AG04449 (cell line): Measurements from ENCODE around the gene FAM120A.

ENCODE experiments used
- CTCF ChIA-PET: fragments of 350-600 bp; formaldehyde crosslinking; extraction: SDS; loops from one replicate; lab custom pipeline; 2021; ENCODE audit warnings: antibody characterized with exemption; lab: Yijun Ruan, JAX
- POLR2A ChIA-PET: fragments of 400-600, 350-600 bp; formaldehyde crosslinking; extraction: SDS; loops from one replicate; lab custom pipeline; 2020; ENCODE audit warnings: antibody characterized with exemption, inconsistent platforms; lab: Yijun Ruan, JAX
- DNase-seq: peaks from one replicate; pipeline ENCODE4 v3.0.0-alpha.2; 2010; ENCODE audit warnings: low read depth, low spot score
- H3K4me3 ChIP-seq: 2 replicates; pipeline ENCODE4 v1.5.1; 2011; ENCODE audit warnings: low read depth, mild to moderate bottlenecking, control low read depth, low read length
- CTCF ChIP-seq: IDR thresholded peaks from one replicate; pipeline ENCODE4 v1.5.1; 2011; ENCODE audit warnings: mild to moderate bottlenecking, moderate library complexity, low read length, control low read depth, inconsistent platforms; ENCODE audit not compliant: insufficient read depth; ENCODE audit errors: missing control alignments

The FAM120A gene

GRCh38 chr9:93572636-93573515 is 121.4 kb downstream of the FAM120A start:
- no peak for TF ChIP-seq CTCF
- H3K4me3 ChIP-seq, result no peak overlapping the region
- DNase-seq, result no peak
- ChIA-PET CTCF (no interaction called here), POLR2A (interaction anchor here (0.6 to 0.8 kb wide), 2 partner anchors 17 to 119 kb away, joined by 3 read pairs; no protein-coding TSS in a partner anchor)

- POLR2A ChIA-PET, result interaction anchor here (0.6 to 0.8 kb wide), 2 partner anchors 16 to 119 kb away, joined by 3 read pairs; no protein-coding TSS in a partner anchor
- CTCF ChIA-PET, result interaction anchor here (2.5 kb wide), 1 partner anchor 7 kb away, joined by 29 read pairs; no protein-coding TSS in a partner anchor
- H3K4me3 ChIP-seq, result no peak overlapping the region
- no peak for TF ChIP-seq CTCF
- DNase-seq, result no peak
These were observed 122.0 kb downstream of the FAM120A start for GRCh38 chr9:93573516-93573828.

GRCh38 chr9:93574091-93574899 is 122.8 kb downstream of the FAM120A start:
- H3K4me3 ChIP-seq, result no peak overlapping the region
- DNase-seq, result no peak
- TF ChIP-seq CTCF, result no peak
- CTCF ChIA-PET, result interaction anchor here (1.0 to 2.5 kb wide), 2 partner anchors 8 to 120 kb away, joined by 3 to 29 read pairs; no protein-coding TSS in a partner anchor
- POLR2A ChIA-PET, result interaction anchor here (0.6 to 1.4 kb wide), 3 partner anchors 8 to 120 kb away, joined by 3 to 5 read pairs (median 3); no protein-coding TSS in a partner anchor

GRCh38 chr9:93574900-93575795 is 123.7 kb downstream of the FAM120A start:
- ChIA-PET CTCF (interaction anchor here (0.6 to 2.5 kb wide), 3 partner anchors 9 to 121 kb away, joined by 3 to 29 read pairs (median 3); no protein-coding TSS in a partner anchor), POLR2A (interaction anchor here (1.1 to 1.4 kb wide), 2 partner anchors 8 to 9 kb away, joined by 5 to 14 read pairs; no protein-coding TSS in a partner anchor)
- no peak for TF ChIP-seq CTCF

GRCh38 chr9:93575796-93576257 is 124.3 kb downstream of the FAM120A start:
- TF ChIP-seq CTCF, result no peak
- POLR2A ChIA-PET, result interaction anchor here (1.1 kb wide), 1 partner anchor 9 kb away, joined by 14 read pairs; no protein-coding TSS in a partner anchor
- CTCF ChIA-PET, result interaction anchor here (0.6 to 2.5 kb wide), 2 partner anchors 9 to 11 kb away, joined by 3 to 29 read pairs; no protein-coding TSS in a partner anchor
- DNase-seq, result no peak
- peak overlapping the region; percentile 70 for H3K4me3 ChIP-seq

More at GRCh38 chr9:93574900-93575795, 123.7 kb downstream of the FAM120A start:
- peak overlapping the region; percentile 70 for H3K4me3 ChIP-seq
- no peak for DNase-seq
